Cardiac muscle cell (in vitro differentiated cells and primary cell): Measurements from ENCODE around the gene DOC2A. TPM values are rescaled to one million over a fixed set of nuclear protein-coding genes. Genes with fewer than 3 reads are reported as not detected.
"Not testable (repeated sequence)": the region's sequence is repeated elsewhere in the genome, so short reads cannot be mapped to it uniquely, and the experiment has no call there.

Experiments used
- DNase-seq, 2 donors: peaks; one replicate each; pipeline versions ENCODE4 v3.0.0 to v3.0.0-alpha.2; 2010 to 2017; ENCODE audit warnings: low read depth in 1 of 2, low spot score in 1 of 2
- H3K27ac ChIP-seq: fragments of 200-600 bp; sonication (generic); 2 replicates; pipeline ENCODE4 v1.5.1; 2016
- H3K27me3 ChIP-seq: fragments of 200-600 bp; sonication (generic); 2 replicates; pipeline ENCODE4 v1.6.0; 2016; ENCODE audit warnings: control low read depth
- H3K36me3 ChIP-seq: fragments of 200-600 bp; sonication (generic); 2 replicates; pipeline ENCODE4 v1.5.1; 2016; ENCODE audit warnings: control low read depth
- H3K4me1 ChIP-seq: fragments of 200-600 bp; sonication (generic); 2 replicates; pipeline ENCODE4 v1.8.1; 2017; ENCODE audit warnings: low read depth, mild to moderate bottlenecking, mixed run types
- H3K4me3 ChIP-seq: fragments of 200-600 bp; sonication (generic); 2 replicates; pipeline ENCODE4 v1.5.1; 2016; ENCODE audit warnings: mild to moderate bottlenecking
- H3K9me3 ChIP-seq: fragments of 200-600 bp; sonication (generic); 2 replicates; pipeline ENCODE4 v1.5.1; 2017; ENCODE audit warnings: low read depth, mild to moderate bottlenecking, control low read depth
- CTCF ChIP-seq: IDR thresholded peaks from 2 replicates; pipeline ENCODE4 v1.5.1; 2012; ENCODE audit warnings: low read depth, mild to moderate bottlenecking, low read length
- polyA plus RNA-seq: library from polyadenylated mRNA; unstranded; fragments of >200 nt; fragmentation: Nextera tagmentation; extraction: Ambion mirVana; gene quantifications from 2 replicates; pipeline ENCODE4 v1.2.1, GENCODE V29; 2016
- total RNA-seq: library from RNA; depleted of rRNA; stranded (reverse); fragments of >200 nt; gene quantifications from 2 replicates; pipeline ENCODE4 v1.2.3, GENCODE V29; 2016

Gene DOC2A
- total and polyA plus RNA-seq, 2 experiments from 2014 or later: 3.3 to 7.2 TPM

GRCh38 chr16:29961127-29961478 lies 49.7 kb downstream of the DOC2A start:
- TF ChIP-seq CTCF: no peak
- no peaks in the 10 kb centered on the region for H3K27me3 ChIP-seq

GRCh38 chr16:29959821-29960220 lies 51.0 kb downstream of the DOC2A start:
- not testable (repeated sequence) for H3K4me1 ChIP-seq, H3K27ac ChIP-seq, H3K9me3 ChIP-seq, H3K27me3 ChIP-seq, H3K4me3 ChIP-seq, H3K36me3 ChIP-seq, DNase-seq

More at GRCh38 chr16:29961127-29961478, 49.7 kb downstream of the DOC2A start:
- Histone ChIP-seq H3K4me3 (peak overlapping the region; percentile 83), H3K36me3 (no peaks in the 10 kb centered on the region), H3K4me1 (peaks cover 4% of the 10 kb centered on the region), H3K27ac (no peak overlapping the region), H3K9me3 (no peaks in the 10 kb centered on the region)
- DNase-seq: no peak

- H3K36me3 ChIP-seq: no peaks in the 10 kb centered on the region
- H3K9me3 ChIP-seq: no peaks in the 10 kb centered on the region
- H3K27me3 ChIP-seq: no peaks in the 10 kb centered on the region
- no peak overlapping the region for H3K27ac ChIP-seq
- peaks cover 4% of the 10 kb centered on the region for H3K4me1 ChIP-seq
- no peak for DNase-seq
- TF ChIP-seq CTCF: no peak
- H3K4me3 ChIP-seq: no peak overlapping the region
Measured at GRCh38 chr16:29959293-29959692, 51.5 kb downstream of the DOC2A start.

GRCh38 chr16:29958756-29959155 lies 52.1 kb downstream of the DOC2A start:
- Histone ChIP-seq H3K36me3 (no peaks in the 10 kb centered on the region), H3K27ac (no peak overlapping the region), H3K4me3 (no peak overlapping the region), H3K9me3 (no peaks in the 10 kb centered on the region), H3K27me3 (no peaks in the 10 kb centered on the region), H3K4me1 (peaks cover 4% of the 10 kb centered on the region)
- DNase-seq: no peak
- no peak for TF ChIP-seq CTCF

Other genes with a start within 250 kb of the DOC2A start
- not detected in 2 replicates for gene ZG16, start 232.8 kb downstream of the DOC2A start, total RNA-seq
- gene ZG16, start 232.8 kb downstream of the DOC2A start, polyA plus RNA-seq: not detected in 2 replicates
- 57.5 and 121 TPM in 2 replicates for gene KIF22, start 220.3 kb downstream of the DOC2A start, total RNA-seq
- 59.5 and 103 TPM in 2 replicates for gene KIF22, start 220.3 kb downstream of the DOC2A start, polyA plus RNA-seq
- gene MAZ, start 204.5 kb downstream of the DOC2A start, total RNA-seq: 310 and 370 TPM in 2 replicates
- 186 and 257 TPM in 2 replicates for gene MAZ, start 204.5 kb downstream of the DOC2A start, polyA plus RNA-seq
- 17.9 and 19.7 TPM in 2 replicates for gene PRRT2, start 198.8 kb downstream of the DOC2A start, total RNA-seq
- gene PRRT2, start 198.8 kb downstream of the DOC2A start, polyA plus RNA-seq: 19.3 and 19.8 TPM in 2 replicates
- gene PAGR1, start 194.9 kb downstream of the DOC2A start, total RNA-seq: 113 and 120 TPM in 2 replicates
- 106 and 113 TPM in 2 replicates for gene PAGR1, start 194.9 kb downstream of the DOC2A start, polyA plus RNA-seq
- 8.9 and 25.0 TPM in 2 replicates for gene MVP, start 190.6 kb downstream of the DOC2A start, total RNA-seq
- 9.3 and 21.2 TPM in 2 replicates for gene MVP, start 190.6 kb downstream of the DOC2A start, polyA plus RNA-seq
- 138 and 139 TPM in 2 replicates for gene CDIPT, start 147.8 kb downstream of the DOC2A start, total RNA-seq
- gene CDIPT, start 147.8 kb downstream of the DOC2A start, polyA plus RNA-seq: 144 TPM in 2 replicates
- gene SEZ6L2, start 111.5 kb downstream of the DOC2A start, total RNA-seq: 13.9 and 21.1 TPM in 2 replicates
- gene SEZ6L2, start 111.5 kb downstream of the DOC2A start, polyA plus RNA-seq: 5.8 and 10.3 TPM in 2 replicates
- 1.8 and 3.9 TPM in 2 replicates for gene ASPHD1, start 110.5 kb downstream of the DOC2A start, total RNA-seq
- gene ASPHD1, start 110.5 kb downstream of the DOC2A start, polyA plus RNA-seq: 1.8 and 2.3 TPM in 2 replicates
- 17.6 and 22.1 TPM in 2 replicates for gene KCTD13, start 84.8 kb downstream of the DOC2A start, total RNA-seq
- 22.3 and 23.3 TPM in 2 replicates for gene KCTD13, start 84.8 kb downstream of the DOC2A start, polyA plus RNA-seq
- 73.7 and 110 TPM in 2 replicates for gene TMEM219, start 48.9 kb downstream of the DOC2A start, total RNA-seq
- 109 and 156 TPM in 2 replicates for gene TMEM219, start 48.9 kb downstream of the DOC2A start, polyA plus RNA-seq
- 69.4 and 70.9 TPM in 2 replicates for gene TAOK2, start 37.2 kb downstream of the DOC2A start, total RNA-seq
- gene TAOK2, start 37.2 kb downstream of the DOC2A start, polyA plus RNA-seq: 25.8 and 36.2 TPM in 2 replicates
- 22.2 and 25.6 TPM in 2 replicates for gene HIRIP3, start 15.4 kb downstream of the DOC2A start, total RNA-seq
- 26.7 and 32.5 TPM in 2 replicates for gene HIRIP3, start 15.4 kb downstream of the DOC2A start, polyA plus RNA-seq
- gene INO80E, start 14.8 kb downstream of the DOC2A start, total RNA-seq: 83.7 and 167 TPM in 2 replicates
- gene INO80E, start 14.8 kb downstream of the DOC2A start, polyA plus RNA-seq: 17.1 and 19.0 TPM in 2 replicates
- gene C16orf92, start 12.2 kb upstream of the DOC2A start, total RNA-seq: not detected in 2 replicates
- not detected in 2 replicates for gene C16orf92, start 12.2 kb upstream of the DOC2A start, polyA plus RNA-seq
- gene TLCD3B, start 20.2 kb upstream of the DOC2A start, total RNA-seq: 0.21 and 0.36 TPM in 2 replicates
- not detected in 2 replicates for gene TLCD3B, start 20.2 kb upstream of the DOC2A start, polyA plus RNA-seq
- gene ALDOA, start 54.7 kb upstream of the DOC2A start, total RNA-seq: 3,852 and 5,767 TPM in 2 replicates
- 5,441 and 6,816 TPM in 2 replicates for gene ALDOA, start 54.7 kb upstream of the DOC2A start, polyA plus RNA-seq
- 94.3 and 134 TPM in 2 replicates for gene PPP4C, start 65.0 kb upstream of the DOC2A start, total RNA-seq
- 217 and 225 TPM in 2 replicates for gene PPP4C, start 65.0 kb upstream of the DOC2A start, polyA plus RNA-seq
- gene TBX6, start 80.9 kb upstream of the DOC2A start, total RNA-seq: 1.6 and 5.0 TPM in 2 replicates
- gene TBX6, start 80.9 kb upstream of the DOC2A start, polyA plus RNA-seq: 2.2 and 8.9 TPM in 2 replicates
- gene YPEL3, start 85.2 kb upstream of the DOC2A start, total RNA-seq: 67.1 and 107 TPM in 2 replicates
- gene YPEL3, start 85.2 kb upstream of the DOC2A start, polyA plus RNA-seq: 115 and 143 TPM in 2 replicates
- 1.7 and 2.0 TPM in 2 replicates for gene GDPD3, start 102.5 kb upstream of the DOC2A start, total RNA-seq
- 0.72 and 0.96 TPM in 2 replicates for gene GDPD3, start 102.5 kb upstream of the DOC2A start, polyA plus RNA-seq
- 57.2 and 70.2 TPM in 2 replicates for gene MAPK3, start 112.2 kb upstream of the DOC2A start, total RNA-seq
- gene MAPK3, start 112.2 kb upstream of the DOC2A start, polyA plus RNA-seq: 29.7 and 35.9 TPM in 2 replicates
- 0.92 and 3.2 TPM in 2 replicates for gene CORO1A, start 172.6 kb upstream of the DOC2A start, total RNA-seq
- 2.0 and 3.4 TPM in 2 replicates for gene CORO1A, start 172.6 kb upstream of the DOC2A start, polyA plus RNA-seq
- gene BOLA2B, start 182.6 kb upstream of the DOC2A start, total RNA-seq: 254 and 290 TPM in 2 replicates
- gene BOLA2B, start 182.6 kb upstream of the DOC2A start, polyA plus RNA-seq: 89.4 and 146 TPM in 2 replicates
- 61.6 and 76.1 TPM in 2 replicates for gene SLX1A, start 182.8 kb upstream of the DOC2A start, total RNA-seq
- 67.3 and 85.1 TPM in 2 replicates for gene SLX1A, start 182.8 kb upstream of the DOC2A start, polyA plus RNA-seq
- gene SULT1A3, start 188.2 kb upstream of the DOC2A start, total RNA-seq: 3.7 and 4.2 TPM in 2 replicates
- gene SULT1A3, start 188.2 kb upstream of the DOC2A start, polyA plus RNA-seq: 7.7 and 17.1 TPM in 2 replicates
- gene NPIPB13, start 237.5 kb upstream of the DOC2A start, total RNA-seq: 0.07 and 3.2 TPM in 2 replicates
- gene NPIPB13, start 237.5 kb upstream of the DOC2A start, polyA plus RNA-seq: 4.1 and 5.3 TPM in 2 replicates